ENCODE data around the gene MBOAT1. TPM values are rescaled to one million over a fixed set of nuclear protein-coding genes. Genes with fewer than 3 reads are reported as not detected.

The MBOAT1 gene
- total and polyA plus RNA-seq, 8 donors, result 14.8 to 22.2 (median 19.0) TPM

GRCh38 chr6:20117474-20117873 lies 94.8 kb downstream of the MBOAT1 start:
- no peaks in the 10 kb centered on the region for H3K27me3 ChIP-seq
- no peaks in the 10 kb centered on the region for H3K9me3 ChIP-seq
- H3K27ac ChIP-seq, result no peak overlapping the region
- H3K4me3 ChIP-seq, result no peak overlapping the region
- peaks cover 0 to 54% of the 10 kb centered on the region in 2 donors for H3K36me3 ChIP-seq
- intact Hi-C loops (cut with DNase I), result no loop called here
- TF ChIP-seq, protein P1, sequence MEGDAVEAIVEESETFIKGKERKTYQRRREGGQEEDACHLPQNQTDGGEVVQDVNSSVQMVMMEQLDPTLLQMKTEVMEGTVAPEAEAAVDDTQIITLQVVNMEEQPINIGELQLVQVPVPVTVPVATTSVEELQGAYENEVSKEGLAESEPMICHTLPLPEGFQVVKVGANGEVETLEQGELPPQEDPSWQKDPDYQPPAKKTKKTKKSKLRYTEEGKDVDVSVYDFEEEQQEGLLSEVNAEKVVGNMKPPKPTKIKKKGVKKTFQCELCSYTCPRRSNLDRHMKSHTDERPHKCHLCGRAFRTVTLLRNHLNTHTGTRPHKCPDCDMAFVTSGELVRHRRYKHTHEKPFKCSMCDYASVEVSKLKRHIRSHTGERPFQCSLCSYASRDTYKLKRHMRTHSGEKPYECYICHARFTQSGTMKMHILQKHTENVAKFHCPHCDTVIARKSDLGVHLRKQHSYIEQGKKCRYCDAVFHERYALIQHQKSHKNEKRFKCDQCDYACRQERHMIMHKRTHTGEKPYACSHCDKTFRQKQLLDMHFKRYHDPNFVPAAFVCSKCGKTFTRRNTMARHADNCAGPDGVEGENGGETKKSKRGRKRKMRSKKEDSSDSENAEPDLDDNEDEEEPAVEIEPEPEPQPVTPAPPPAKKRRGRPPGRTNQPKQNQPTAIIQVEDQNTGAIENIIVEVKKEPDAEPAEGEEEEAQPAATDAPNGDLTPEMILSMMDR (IDR thresholded peaks at IDR 0.05), result no peak
- H3K4me1 ChIP-seq, result no peaks in the 10 kb centered on the region
- peak; percentile 91 for ATAC-seq
- no peak for DNase-seq

- ATAC-seq, result no peak
Observed at GRCh38 chr6:20116792-20117191, 95.5 kb downstream of the MBOAT1 start.

GRCh38 chr6:20115246-20115980 lies 96.9 kb downstream of the MBOAT1 start:
- Histone ChIP-seq H3K4me1 (no peaks in the 10 kb centered on the region), H3K36me3 (peaks cover 0 to 56% of the 10 kb centered on the region in 2 donors), H3K27me3 (no peaks in the 10 kb centered on the region), H3K9me3 (no peaks in the 10 kb centered on the region), H3K4me3 (no peak overlapping the region), H3K27ac (no peak overlapping the region)
- DNase-seq (no peak), ATAC-seq (no peak)
- intact Hi-C loops (cut with DNase I), result no loop called here
- TF ChIP-seq, protein P1 (IDR thresholded peaks at IDR 0.05), result no peak

More at GRCh38 chr6:20116792-20117191, 95.5 kb downstream of the MBOAT1 start:
- intact Hi-C loops (cut with DNase I), result no loop called here
- Histone ChIP-seq H3K36me3 (peaks cover 0 to 55% of the 10 kb centered on the region in 2 donors), H3K27ac (no peak overlapping the region), H3K4me3 (no peak overlapping the region), H3K4me1 (no peaks in the 10 kb centered on the region), H3K27me3 (no peaks in the 10 kb centered on the region), H3K9me3 (no peaks in the 10 kb centered on the region)
- TF ChIP-seq, protein P1 (IDR thresholded peaks at IDR 0.05), result no peak
- DNase-seq, result no peak

DNA sequence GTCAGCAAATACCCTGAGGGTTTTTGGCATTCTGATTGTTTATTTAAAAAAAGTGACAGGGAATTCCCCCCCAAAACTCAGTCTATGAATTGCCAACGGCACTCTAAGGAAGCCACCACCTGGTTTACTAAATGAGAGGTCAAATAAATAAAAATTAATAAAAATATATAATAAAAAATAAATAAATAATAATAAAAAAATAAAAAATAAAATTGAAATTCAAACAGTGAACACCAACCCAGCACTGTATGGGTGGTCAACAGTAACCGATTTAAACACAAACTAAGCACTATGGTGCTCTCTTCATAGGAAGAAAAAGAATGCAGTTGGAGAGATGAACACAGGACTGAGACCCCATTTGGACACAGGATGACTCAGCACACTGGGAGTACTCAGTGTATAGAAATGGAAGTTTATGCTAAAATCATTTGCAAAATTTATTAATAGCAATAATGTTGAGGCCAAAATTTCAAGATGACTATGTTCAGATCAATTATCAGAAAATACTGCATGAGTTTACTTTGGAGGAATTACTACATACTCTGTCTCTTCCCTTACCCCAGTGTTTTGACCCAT lies 98.5 kb downstream of the MBOAT1 start:
- Histone ChIP-seq H3K27me3 (no peaks in the 10 kb centered on the region), H3K36me3 (peaks cover 0 to 57% of the 10 kb centered on the region in 2 donors), H3K4me3 (no peak overlapping the region), H3K27ac (no peak overlapping the region), H3K9me3 (no peaks in the 10 kb centered on the region), H3K4me1 (no peaks in the 10 kb centered on the region)
- ATAC-seq (no peak), DNase-seq (no peak)
- TF ChIP-seq, protein P1 (IDR thresholded peaks at IDR 0.05), result no peak
- intact Hi-C loops (cut with DNase I), result no loop called here

- H3K4me3 ChIP-seq, result no peak overlapping the region
- peaks cover 0 to 59% of the 10 kb centered on the region in 2 donors for H3K36me3 ChIP-seq
- no peak overlapping the region for H3K27ac ChIP-seq
- H3K4me1 ChIP-seq, result no peaks in the 10 kb centered on the region
- TF ChIP-seq, protein P1 (IDR thresholded peaks at IDR 0.05), result no peak
- DNase-seq (no peak), ATAC-seq (no peak)
- H3K9me3 ChIP-seq, result no peaks in the 10 kb centered on the region
- intact Hi-C loops (cut with DNase I), result no loop called here
- no peaks in the 10 kb centered on the region for H3K27me3 ChIP-seq
Observed at GRCh38 chr6:20112841-20113240, 99.4 kb downstream of the MBOAT1 start.

All from left lung (tissue), 10 donors.